Thyroid gland (tissue), 4 donors: ENCODE data around the gene PTPRN2. TPM values are rescaled to one million over a fixed set of nuclear protein-coding genes. Genes with fewer than 3 reads are reported as not detected.
"Not testable (repeated sequence)": the region's sequence is repeated elsewhere in the genome, so short reads cannot be mapped to it uniquely, and the experiment has no call there.

Experiments
- DNase-seq, 2 donors: peaks; one replicate each; pipeline ENCODE4 v3.0.0-alpha.2; 2019
- H3K27ac ChIP-seq, 3 donors: fragments of 200-600 bp; sonication (generic); 1 replicate in 2 of 3; 2 replicates in 1 of 3; pipeline ENCODE4 v1.5.1; 2016 to 2019; ENCODE audit warnings: mild to moderate bottlenecking in 1 of 3, moderate library complexity in 1 of 3
- H3K27me3 ChIP-seq: fragments of 200-600 bp; sonication (generic); one replicate; pipeline ENCODE4 v1.5.1; 2019
- H3K36me3 ChIP-seq, 2 donors: fragments of 200-600 bp; sonication (generic); one replicate each; pipeline ENCODE4 v1.5.1; 2016 to 2019
- H3K4me1 ChIP-seq, 2 donors: fragments of 200-600 bp; sonication (generic); one replicate each; pipeline ENCODE4 v1.5.1; 2017 to 2019
- H3K4me3 ChIP-seq, 3 donors: fragments of 200-600 bp; sonication (generic); replicated peaks in 1 of 3; 1 replicate in 2 of 3; 2 replicates in 1 of 3; pipeline ENCODE4 v1.5.1; 2016; ENCODE audit warnings: mild to moderate bottlenecking in 1 of 3
- H3K9me3 ChIP-seq: fragments of 200-600 bp; sonication (generic); one replicate; pipeline ENCODE4 v1.5.1; 2017
- CTCF ChIP-seq, 6 experiments: fragments of 200-600 bp in 3 of 6; fragments of 450-650 bp in 3 of 6; sonication (generic) in 3 of 6; IDR thresholded peaks; one replicate each; pipeline ENCODE4 v1.5.1; 2016 to 2019; ENCODE audit warnings: antibody characterized with exemption in 6 of 6, mild to moderate bottlenecking in 2 of 6, inconsistent platforms in 1 of 6, moderate library complexity in 1 of 6
- POLR2A ChIP-seq, 2 donors: fragments of 450-650 bp; IDR thresholded peaks; one replicate each; pipeline ENCODE4 v1.6.1; 2017; ENCODE audit warnings: antibody characterized with exemption in 2 of 2, mild to moderate bottlenecking in 2 of 2, moderate library complexity in 1 of 2
- WGBS, 2 donors: methylation state at CpG; one replicate each; pipeline ENCODE4 v1.1.5; 2017; 5-methylcytosine and 5-hydroxymethylcytosine counted together
- intact Hi-C: fragments of 100-400 bp; cut with DNase I; formaldehyde crosslinking; loops from one replicate; pipeline ENCODE4 v1.15.1; 2023
- total RNA-seq, 4 donors: library from RNA; depleted of rRNA; stranded (reverse); fragments of >200 nt; gene quantifications; one replicate each; pipeline ENCODE4 v1.2.3, GENCODE V29; 2016

PTPRN2 gene
- total RNA-seq, 4 donors from 2014 or later, result 4.2 to 9.9 (median 7.7) TPM

DNA sequence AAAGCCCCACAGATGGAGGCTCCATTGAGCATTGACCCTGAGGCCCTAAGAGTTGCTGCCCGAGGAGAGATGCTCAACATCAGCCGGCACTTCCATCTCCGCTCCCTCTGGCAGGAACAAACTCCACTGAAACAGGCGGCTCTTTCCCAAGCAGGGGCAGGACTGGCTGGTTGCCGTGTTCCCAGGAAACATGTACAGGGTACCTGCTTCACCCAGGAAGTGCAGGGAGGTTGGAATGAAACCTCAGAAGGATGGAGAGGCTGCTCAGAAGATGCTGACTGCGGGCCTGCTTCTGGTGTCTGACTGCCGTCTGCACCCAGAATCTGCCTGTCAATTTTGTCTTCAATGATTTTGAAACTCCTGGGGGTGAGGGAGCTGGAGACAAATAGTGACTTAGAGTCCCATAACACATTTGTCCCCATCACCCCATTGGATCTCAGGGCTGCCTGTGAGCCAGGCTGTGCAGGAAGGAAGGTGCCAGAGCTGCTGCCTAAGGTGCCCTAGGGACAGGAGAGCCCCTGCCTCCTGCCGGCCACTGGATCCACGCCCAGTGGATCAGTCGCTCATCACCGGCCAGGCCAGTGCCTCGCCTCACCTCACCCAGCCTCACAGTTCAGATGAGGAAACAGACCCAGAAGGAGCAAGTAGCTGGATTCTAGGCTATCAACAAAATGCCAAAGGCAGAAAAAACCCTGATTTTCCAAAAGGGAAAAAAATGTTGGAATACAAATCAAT is 237.3 kb downstream of the PTPRN2 start:
- no peak for DNase-seq
- H3K4me1 ChIP-seq, result no peaks in the 10 kb centered on the region
- H3K9me3 ChIP-seq, result no peaks in the 10 kb centered on the region
- H3K4me3 ChIP-seq, result no peak overlapping the region
- WGBS, 2 donors, result 73 to 74% methylated on average over 12 of the region's 12 CpGs
- H3K27me3 ChIP-seq, result no peaks in the 10 kb centered on the region
- TF ChIP-seq POLR2A (IDR thresholded peaks at IDR 0.05) (no peak), CTCF (IDR thresholded peaks at IDR 0.05) (no peak)
- intact Hi-C loops, result no loop called here
- H3K36me3 ChIP-seq, result no peaks in the 10 kb centered on the region
- no peak overlapping the region for H3K27ac ChIP-seq

- no peak overlapping the region for H3K27ac ChIP-seq
- no peaks in the 10 kb centered on the region for H3K4me1 ChIP-seq
- DNase-seq, result no peak
- H3K27me3 ChIP-seq, result no peaks in the 10 kb centered on the region
- TF ChIP-seq CTCF (IDR thresholded peaks at IDR 0.05), result no peak
- no peak for TF ChIP-seq POLR2A (IDR thresholded peaks at IDR 0.05)
- no peaks in the 10 kb centered on the region for H3K9me3 ChIP-seq
- intact Hi-C loops, result no loop called here
- WGBS, 2 donors, result 72 to 74% methylated on average over 2 to 3 of the region's 3 CpGs
- no peaks in the 10 kb centered on the region for H3K36me3 ChIP-seq
- H3K4me3 ChIP-seq, result no peak overlapping the region
Observed at GRCh38 chr7:158348446-158348845, 239.2 kb downstream of the PTPRN2 start.

- H3K27ac ChIP-seq, H3K4me3 ChIP-seq, H3K4me1 ChIP-seq, H3K36me3 ChIP-seq, intact Hi-C loops, H3K9me3 ChIP-seq, DNase-seq, H3K27me3 ChIP-seq: not testable (repeated sequence)
- 94 to 95% methylated on average over 4 of the region's 4 CpGs for WGBS, 2 donors
Observed at GRCh38 chr7:158348039-158348438, 239.6 kb downstream of the PTPRN2 start.

DNA sequence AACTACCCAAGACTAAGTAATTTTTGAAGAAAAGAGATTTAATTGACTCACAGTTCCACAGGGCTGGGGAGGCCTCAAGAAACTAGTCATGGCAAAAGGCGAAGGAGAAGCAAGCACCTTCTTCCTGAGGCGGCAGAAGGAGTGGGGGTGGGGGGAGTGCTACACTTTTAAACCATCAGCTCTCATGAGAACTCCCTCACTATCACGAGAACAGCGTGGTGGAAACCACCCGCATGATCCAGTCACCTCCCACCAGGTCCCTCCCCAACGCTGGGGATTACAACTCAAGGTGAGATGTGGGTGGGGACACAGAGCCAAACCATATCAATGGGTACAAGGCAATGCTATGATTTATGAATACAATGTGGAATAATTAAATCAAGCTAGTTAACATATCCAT is 241.9 kb downstream of the PTPRN2 start:
- H3K27me3 ChIP-seq, result no peaks in the 10 kb centered on the region
- intact Hi-C loops, result no loop called here
- H3K36me3 ChIP-seq, result no peaks in the 10 kb centered on the region
- DNase-seq, result no peak
- no peak overlapping the region for H3K4me3 ChIP-seq
- TF ChIP-seq CTCF (IDR thresholded peaks at IDR 0.05), result no peak
- TF ChIP-seq POLR2A (IDR thresholded peaks at IDR 0.05), result no peak
- 61 to 72% methylated on average over 6 of the region's 6 CpGs for WGBS, 2 donors
- no peaks in the 10 kb centered on the region for H3K9me3 ChIP-seq
- no peak overlapping the region for H3K27ac ChIP-seq
- H3K4me1 ChIP-seq, result no peaks in the 10 kb centered on the region

GRCh38 chr7:158344706-158345300 is 242.8 kb downstream of the PTPRN2 start:
- Histone ChIP-seq H3K4me3 (no peak overlapping the region), H3K4me1 (no peaks in the 10 kb centered on the region), H3K27ac (no peak overlapping the region), H3K27me3 (no peaks in the 10 kb centered on the region), H3K36me3 (no peaks in the 10 kb centered on the region), H3K9me3 (no peaks in the 10 kb centered on the region)
- WGBS, 2 donors, result 74% methylated on average over 11 of the region's 11 CpGs
- DNase-seq, result no peak
- intact Hi-C loops, result no loop called here
- TF ChIP-seq CTCF (IDR thresholded peaks at IDR 0.05) (no peak), POLR2A (IDR thresholded peaks at IDR 0.05) (no peak)
